Measurements from ENCODE around the gene CFAP299. TPM values are rescaled to one million over a fixed set of nuclear protein-coding genes. Genes with fewer than 3 reads are reported as not detected.

CFAP299 gene
- total and polyA plus RNA-seq, 2 donors (not counting 3 experiments of a cell fraction or from before 2014, with no cell fraction given): not detected

DNA sequence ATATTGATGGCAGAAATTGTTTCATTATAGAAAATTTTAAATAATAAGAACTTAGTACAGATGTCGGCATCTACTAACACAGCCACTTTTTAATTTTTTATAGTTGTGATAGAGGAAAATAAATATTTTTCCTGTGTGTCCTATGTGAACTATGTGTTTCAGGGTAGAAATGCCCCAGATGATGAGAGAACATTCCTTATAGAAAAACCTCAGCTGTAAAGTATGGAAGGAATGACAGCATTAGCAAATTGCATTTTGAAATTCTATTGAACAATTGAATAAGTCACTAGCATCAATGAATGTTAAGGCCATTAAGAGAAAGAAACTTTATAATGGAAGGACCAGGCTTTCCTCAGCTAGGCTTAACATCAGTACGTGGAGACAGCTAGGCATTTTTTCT is 149.2 kb downstream of the CFAP299 start:
- TF ChIP-seq GATA2 (IDR thresholded peaks at IDR 0.05; ENCODE audit: insufficient read depth, insufficient read length, low read depth, low read length) (no peak), JUN (IDR thresholded peaks at IDR 0.05; ENCODE audit: borderline replicate concordance, insufficient read depth, insufficient read length, low read depth) (no peak), POLR2AphosphoS5 (IDR thresholded peaks at IDR 0.05; ENCODE audit: insufficient read depth, low read depth, low read length) (no peak), FOS (IDR thresholded peaks at IDR 0.05; ENCODE audit: borderline replicate concordance, insufficient read depth, low read length) (no peak), EZH2 (IDR thresholded peaks at IDR 0.05; ENCODE audit: borderline replicate concordance, low read depth, low read length, severe bottlenecking) (no peak), POLR2A (IDR thresholded peaks at IDR 0.05; ENCODE audit: low read depth, low read length) (no peak), MYC (IDR thresholded peaks at IDR 0.05; ENCODE audit: low read depth, low read length) (no peak)
- TF ChIP-seq, protein P1, sequence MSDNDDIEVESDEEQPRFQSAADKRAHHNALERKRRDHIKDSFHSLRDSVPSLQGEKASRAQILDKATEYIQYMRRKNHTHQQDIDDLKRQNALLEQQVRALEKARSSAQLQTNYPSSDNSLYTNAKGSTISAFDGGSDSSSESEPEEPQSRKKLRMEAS (IDR thresholded peaks at IDR 0.05; ENCODE audit: insufficient read depth, insufficient read length): no peak
- TF ChIP-seq, protein P2, sequence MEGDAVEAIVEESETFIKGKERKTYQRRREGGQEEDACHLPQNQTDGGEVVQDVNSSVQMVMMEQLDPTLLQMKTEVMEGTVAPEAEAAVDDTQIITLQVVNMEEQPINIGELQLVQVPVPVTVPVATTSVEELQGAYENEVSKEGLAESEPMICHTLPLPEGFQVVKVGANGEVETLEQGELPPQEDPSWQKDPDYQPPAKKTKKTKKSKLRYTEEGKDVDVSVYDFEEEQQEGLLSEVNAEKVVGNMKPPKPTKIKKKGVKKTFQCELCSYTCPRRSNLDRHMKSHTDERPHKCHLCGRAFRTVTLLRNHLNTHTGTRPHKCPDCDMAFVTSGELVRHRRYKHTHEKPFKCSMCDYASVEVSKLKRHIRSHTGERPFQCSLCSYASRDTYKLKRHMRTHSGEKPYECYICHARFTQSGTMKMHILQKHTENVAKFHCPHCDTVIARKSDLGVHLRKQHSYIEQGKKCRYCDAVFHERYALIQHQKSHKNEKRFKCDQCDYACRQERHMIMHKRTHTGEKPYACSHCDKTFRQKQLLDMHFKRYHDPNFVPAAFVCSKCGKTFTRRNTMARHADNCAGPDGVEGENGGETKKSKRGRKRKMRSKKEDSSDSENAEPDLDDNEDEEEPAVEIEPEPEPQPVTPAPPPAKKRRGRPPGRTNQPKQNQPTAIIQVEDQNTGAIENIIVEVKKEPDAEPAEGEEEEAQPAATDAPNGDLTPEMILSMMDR (IDR thresholded peaks at IDR 0.05; ENCODE audit: extremely low read depth in 1 of 2, insufficient read depth in 1 of 2, low read depth in 1 of 2, low read length in 2 of 2): no peak
- ChIA-PET POLR2A (no interaction called here), CTCF (no interaction called here)
- H3K4me2 ChIP-seq (ENCODE audit: insufficient read depth, low read length): no peak overlapping the region
- no peaks in the 10 kb centered on the region for H3K27me3 ChIP-seq (ENCODE audit: control insufficient read depth in 2 of 2, insufficient read depth in 2 of 2, low read length in 2 of 2)
- no peak overlapping the region for H3K27ac ChIP-seq (ENCODE audit: insufficient read depth, low read depth, low read length)
- dilution Hi-C loops (cut with MboI; ENCODE audit: extremely low pct_ligation_motif_present, low sequenced_read_pairs): no loop called here
- no TSS peak for BruUV-seq (replicated peaks)
- no peaks in the 10 kb centered on the region for H3K4me1 ChIP-seq (ENCODE audit: control insufficient read depth, extremely low read depth, insufficient read depth, low read length)
- DNase-seq (ENCODE audit: low read depth, low spot score): no peak
- H3K9me1 ChIP-seq (replicated peaks; ENCODE audit: control insufficient read depth, extremely low read depth, insufficient read depth, low read length): no peaks in the 10 kb centered on the region
- H3K9me3 ChIP-seq (replicated peaks; ENCODE audit: control insufficient read depth, insufficient read depth, low read length): no peaks in the 10 kb centered on the region
- no peak for FAIRE-seq
- no peaks in the 10 kb centered on the region for H4K20me1 ChIP-seq (replicated peaks; ENCODE audit: control insufficient read depth, extremely low read depth, insufficient read depth, low read length)
- no peak overlapping the region for H3K9ac ChIP-seq (replicated peaks; ENCODE audit: extremely low read depth, insufficient read depth, low read length)
- intact Hi-C loops (cut with micrococcal nuclease): no loop called here
- no peaks in the 10 kb centered on the region for H3K79me2 ChIP-seq (ENCODE audit: control insufficient read depth, insufficient read depth, low read length)
- no peak overlapping the region for H2AFZ ChIP-seq (ENCODE audit: low read depth, low read length)
- no peak overlapping the region for H3K4me3 ChIP-seq (replicated peaks in 1 of 3; ENCODE audit: insufficient read depth in 1 of 3, low read depth in 1 of 3, low read length in 3 of 3)
- no peaks in the 10 kb centered on the region for H3K36me3 ChIP-seq (ENCODE audit: control insufficient read depth in 2 of 2, extremely low read depth in 1 of 2, insufficient read depth in 2 of 2, low read length in 2 of 2)

Measured in endothelial cell of umbilical vein (primary cell).